HepG2 (cell line): ENCODE measurements around the gene NUCB1. TPM values are rescaled to one million over a fixed set of nuclear protein-coding genes. Genes with fewer than 3 reads are reported as not detected.

Experiments used
- AKAP8 ChIP-seq: sonication (generic); formaldehyde crosslinking; IDR thresholded peaks from 2 replicates; pipeline ENCODE4 v1.5.1; 2020; ENCODE audit warnings: mild to moderate bottlenecking, missing genetic modification reagents
- CREB1 ChIP-seq, 2 experiments: fragments of 450-650 bp in 1 of 2; IDR thresholded peaks; 2 replicates each; pipeline ENCODE4 v1.6.1; 2016 to 2017; ENCODE audit warnings: control low read depth in 1 of 2, mild to moderate bottlenecking in 1 of 2, missing compliant biosample characterization in 1 of 2, missing genetic modification characterization in 1 of 2
- E2F5 ChIP-seq: sonication (generic); formaldehyde crosslinking; conservative IDR thresholded peaks from 2 replicates; pipeline ENCODE4 v1.4.0; 2020; ENCODE audit warnings: missing genetic modification reagents
- FOXP1 ChIP-seq, 2 experiments: fragments of 450-650 bp in 1 of 2; IDR thresholded peaks; 2 replicates each; pipeline ENCODE4 v1.6.1; 2017 to 2018; ENCODE audit warnings: antibody characterized with exemption in 1 of 2
- GATA4 ChIP-seq: sonication (generic); IDR thresholded peaks from 2 replicates; pipeline ENCODE4 v1.6.1; 2016; ENCODE audit warnings: antibody characterized with exemption, low read depth, borderline replicate concordance
- GFI1 ChIP-seq: sonication (generic); formaldehyde crosslinking; IDR thresholded peaks from 2 replicates; pipeline ENCODE4 v1.5.0; 2020; ENCODE audit warnings: missing genetic modification reagents, mild to moderate bottlenecking, borderline replicate concordance
- HIC2 ChIP-seq: sonication (generic); formaldehyde crosslinking; IDR thresholded peaks from 2 replicates; pipeline ENCODE4 v1.9.0; 2022; ENCODE audit warnings: low read depth, missing genetic modification reagents
- HNRNPLL ChIP-seq: fragments of 200-400 bp; formaldehyde crosslinking; IDR thresholded peaks from 2 replicates; pipeline ENCODE4 v1.6.1; 2017; ENCODE audit warnings: mild to moderate bottlenecking, low read depth, low read length; ENCODE audit not compliant: poor library complexity, severe bottlenecking
- MXI1 ChIP-seq: IDR thresholded peaks from 3 replicates; pipeline ENCODE4 v1.6.1; 2012; ENCODE audit warnings: low read depth, low read length, inconsistent platforms, borderline replicate concordance
- NCOA2 ChIP-seq: sonication (generic); formaldehyde crosslinking; IDR thresholded peaks from 2 replicates; pipeline ENCODE4 v1.8.0; 2022; ENCODE audit warnings: inconsistent platforms
- PPARG ChIP-seq: conservative IDR thresholded peaks from 2 replicates; pipeline ENCODE4 v1.6.1; 2016; ENCODE audit warnings: missing biosample characterization, missing genetic modification reagents
- SNAI1 ChIP-seq: sonication (generic); formaldehyde crosslinking; IDR thresholded peaks from 2 replicates; pipeline ENCODE4 v1.5.0; 2020; ENCODE audit warnings: mild to moderate bottlenecking, missing genetic modification reagents, borderline replicate concordance
- TOE1 ChIP-seq: sonication (generic); formaldehyde crosslinking; IDR thresholded peaks from 2 replicates; pipeline ENCODE4 v1.4.0; 2020; ENCODE audit warnings: mild to moderate bottlenecking, missing genetic modification reagents
- ZBTB7B ChIP-seq: sonication (generic); formaldehyde crosslinking; IDR thresholded peaks from 2 replicates; pipeline ENCODE4 v1.4.0; 2020; ENCODE audit warnings: missing genetic modification reagents
- ZNF101 ChIP-seq: sonication (generic); formaldehyde crosslinking; IDR thresholded peaks from 2 replicates; pipeline ENCODE4 v1.4.0; 2020; ENCODE audit warnings: mild to moderate bottlenecking, low read depth, missing genetic modification reagents, borderline replicate concordance
- ZNF251 ChIP-seq: sonication (generic); formaldehyde crosslinking; IDR thresholded peaks from 2 replicates; pipeline ENCODE4 v1.9.0; 2021; ENCODE audit warnings: mild to moderate bottlenecking, missing genetic modification reagents
- ZNF570 ChIP-seq: sonication (generic); formaldehyde crosslinking; IDR thresholded peaks from 2 replicates; pipeline ENCODE4 v1.4.0; 2020; ENCODE audit warnings: mild to moderate bottlenecking, missing genetic modification reagents, borderline replicate concordance
- ZNF609 ChIP-seq: sonication (generic); formaldehyde crosslinking; IDR thresholded peaks from 2 replicates; pipeline ENCODE4 v1.4.0; 2020; ENCODE audit warnings: mild to moderate bottlenecking, missing genetic modification reagents, borderline replicate concordance
- ZNF615 ChIP-seq: sonication (generic); formaldehyde crosslinking; IDR thresholded peaks from 2 replicates; pipeline ENCODE4 v1.5.0; 2020; ENCODE audit warnings: mild to moderate bottlenecking, missing genetic modification reagents, borderline replicate concordance
- ZNF7 ChIP-seq: IDR thresholded peaks from 2 replicates; pipeline ENCODE4 v1.6.1; 2016; ENCODE audit warnings: missing biosample characterization, missing genetic modification reagents
- polyA plus RNA-seq, 8 experiments: library from polyadenylated mRNA; depleted of rRNA in 3 of 8; stranded (reverse) in 7 of 8; unstranded in 1 of 8; fragments of >200 nt; fragmentation: Illumina TruSeq in 4 of 8; extraction: Trizol in 4 of 8; gene quantifications; 2 replicates each; pipeline versions ENCODE4 v1.2.1 to v1.2.3, GENCODE V29; 2011 to 2016; ENCODE audit warnings: low read depth in 4 of 8, missing spikeins in 1 of 8, mixed read lengths in 1 of 8; ENCODE audit not compliant: insufficient read depth in 1 of 8
- total RNA-seq, 5 experiments: library from RNA; depleted of rRNA; stranded (reverse); fragments of >200 nt; fragmentation: Illumina TruSeq; extraction: Trizol; gene quantifications; 2 replicates each; pipeline ENCODE4 v1.2.3, GENCODE V29; 2016; ENCODE audit warnings: low read depth in 1 of 5

The NUCB1 gene
- total and polyA plus RNA-seq, 2 of the 13 experiments (the other 11 are each of a cell fraction or from before 2014, with no cell fraction given) = 82.3 to 106 TPM

DNA sequence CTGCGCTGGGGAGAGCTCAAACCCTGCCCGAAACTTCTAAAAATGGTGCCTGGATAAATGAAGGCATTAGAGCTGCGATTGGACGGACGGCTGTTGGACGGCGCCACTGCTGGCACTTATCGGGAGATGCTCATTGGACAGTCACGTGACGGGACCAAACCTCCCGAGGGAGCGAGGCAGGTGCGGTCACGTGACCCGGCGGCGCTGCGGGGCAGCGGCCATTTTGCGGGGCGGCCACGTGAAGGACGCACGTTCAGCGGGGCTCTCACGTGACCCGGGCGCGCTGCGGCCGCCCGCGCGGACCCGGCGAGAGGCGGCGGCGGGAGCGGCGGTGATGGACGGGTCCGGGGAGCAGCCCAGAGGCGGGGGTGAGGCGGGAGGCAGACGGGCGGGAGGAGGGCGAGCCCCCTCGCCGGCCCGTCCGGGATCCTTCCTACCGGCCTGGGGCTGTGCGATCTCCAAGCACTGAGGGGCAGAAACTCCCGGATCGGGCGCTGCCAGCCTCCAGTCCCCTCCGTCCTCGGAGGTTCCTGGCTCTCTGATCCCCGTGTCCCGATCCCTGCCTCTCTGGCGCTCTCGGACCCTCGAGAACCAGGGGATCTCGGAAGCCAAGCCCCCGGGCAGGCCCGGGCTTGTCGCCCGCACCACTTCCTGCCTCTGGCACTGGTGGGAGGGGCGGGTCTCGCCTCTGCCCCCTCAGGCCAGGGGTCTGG, 54.6 kb downstream of the NUCB1 start, which contains the start of gene BAX (continued):
- peak; percentile 68; the same call in 1 of the 2 replicates for TF ChIP-seq SNAI1
- peak; percentile 75 for TF ChIP-seq CREB1 (IDR thresholded peaks at IDR 0.05)
- no peak for TF ChIP-seq CREB1 (CRISPR knock-in tag; IDR thresholded peaks at IDR 0.05)
- TF ChIP-seq ZNF615 (CRISPR knock-in tag) = no peak
- no peak for TF ChIP-seq GATA4
- no peak for TF ChIP-seq ZNF251 (CRISPR knock-in tag)
- TF ChIP-seq HNRNPLL = peak; percentile 39
- peak; percentile 20; the same call in 1 of the 2 replicates for TF ChIP-seq PPARG
- TF ChIP-seq ZNF101 (CRISPR knock-in tag) = no peak
- peak; percentile 33; the same call in 1 of the 2 replicates for TF ChIP-seq GFI1 (CRISPR knock-in tag)
- TF ChIP-seq NCOA2 (CRISPR knock-in tag) = no peak; the same call in 1 of the 2 replicates
- TF ChIP-seq ZNF7 (CRISPR knock-in tag) = no peak
- TF ChIP-seq ZNF570 (CRISPR knock-in tag) = no peak
- TF ChIP-seq MXI1 = peak; percentile 82; the same call in 1 of the 3 replicates
- TF ChIP-seq TOE1 (CRISPR knock-in tag) = peak; percentile 31; the same call in 1 of the 2 replicates
- TF ChIP-seq HIC2 (CRISPR knock-in tag) = no peak
- no peak for TF ChIP-seq FOXP1 (IDR thresholded peaks at IDR 0.05)
- no peak for TF ChIP-seq FOXP1 (CRISPR knock-in tag; IDR thresholded peaks at IDR 0.05)
- TF ChIP-seq ZBTB7B = no peak
- TF ChIP-seq AKAP8 (CRISPR knock-in tag) = no peak; the same call in 1 of the 2 replicates
- 0 out of 2 replicates have a peak, but pooled peaks have one; percentile 44 for TF ChIP-seq E2F5 (CRISPR knock-in tag)
- peak; percentile 24; the same call in 1 of the 2 replicates for TF ChIP-seq ZNF609
